PFSK-1 (cell line): ENCODE data around the gene TCP11L1.

ENCODE experiments used
- POLR2AphosphoS5 ChIP-seq: IDR thresholded peaks from 2 replicates; pipeline ENCODE4 v1.6.1; 2012; ENCODE audit warnings: low read depth, mild to moderate bottlenecking, control low read depth, low read length, moderate library complexity
- REST ChIP-seq, 2 experiments: IDR thresholded peaks; 2 replicates each; pipeline versions ENCODE4 v1.6.1 to v1.8.0; 2011 to 2012; ENCODE audit warnings: low read depth in 2 of 2, low read length in 2 of 2, control low read depth in 1 of 2, inconsistent platforms in 1 of 2, mild to moderate bottlenecking in 1 of 2, moderate library complexity in 1 of 2; ENCODE audit not compliant: insufficient read depth in 1 of 2
- TAF1 ChIP-seq: IDR thresholded peaks from 2 replicates; pipeline ENCODE4 v1.6.1; 2012; ENCODE audit warnings: low read length, control low read depth, borderline replicate concordance; ENCODE audit not compliant: insufficient read depth

- no peak for TF ChIP-seq REST (IDR thresholded peaks at IDR 0.05; ENCODE audit: insufficient read depth in 1 of 2, low read depth in 2 of 2, low read length in 2 of 2)
- no peak for TF ChIP-seq TAF1
- no peak for TF ChIP-seq POLR2AphosphoS5
These were observed 48.9 kb upstream of the TCP11L1 start for GRCh38 chr11:32990481-32990880.
